ENCODE data around the gene TMEM123. TPM values are rescaled to one million over a fixed set of nuclear protein-coding genes. Genes with fewer than 3 reads are reported as not detected.

TMEM123 gene
- total and polyA plus RNA-seq, 2 of the 13 experiments (the other 11 are each of a cell fraction or from before 2014, with no cell fraction given) = 365 to 2,761 TPM

DNA sequence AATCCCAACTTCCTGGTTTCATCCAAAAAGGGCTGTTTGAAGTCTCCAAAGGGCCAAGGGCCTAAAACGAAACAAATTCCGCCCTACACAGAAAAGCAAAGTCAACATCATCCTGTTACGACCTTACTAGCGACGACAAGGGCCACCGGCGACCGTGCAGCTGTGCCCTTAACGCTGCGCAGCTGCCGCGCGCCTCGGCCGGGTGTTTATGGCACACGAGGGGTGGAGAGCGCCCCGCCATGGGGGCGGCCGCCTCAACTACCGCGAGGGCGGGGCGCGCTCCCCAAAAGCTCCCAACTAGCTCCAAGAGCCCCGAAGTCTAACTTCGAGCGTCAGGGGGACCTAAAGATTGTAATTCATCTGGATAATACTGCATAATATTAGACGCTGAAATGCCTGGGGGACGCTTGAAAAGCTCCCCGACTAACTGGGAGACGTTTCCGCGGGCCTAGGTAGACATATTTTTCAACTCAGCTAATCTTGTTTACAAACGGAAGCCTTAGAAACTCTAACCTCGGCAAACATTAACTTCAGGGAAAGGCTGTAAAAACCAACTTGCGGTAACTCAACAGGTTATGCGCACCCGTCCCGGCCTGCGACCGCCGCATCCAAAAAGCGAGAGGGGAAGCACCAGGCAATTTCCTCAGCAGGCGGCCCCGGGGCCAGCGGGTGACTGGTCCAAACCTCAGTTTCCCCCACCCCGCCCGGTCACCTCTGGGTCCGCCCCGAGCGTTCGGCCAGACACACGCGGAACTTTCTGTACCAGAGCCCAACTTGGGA lies 694 bp downstream of the TMEM123 start (continued):
- TF ChIP-seq ZSCAN25 (CRISPR knock-in tag; IDR thresholded peaks at IDR 0.05) (peak; percentile 14; the same call in 1 of the 2 replicates), SOX5 (CRISPR knock-in tag; IDR thresholded peaks at IDR 0.05; ENCODE audit: borderline replicate concordance) (peak; percentile 91; the same call in 1 of the 2 replicates), ZNF878 (CRISPR knock-in tag; IDR thresholded peaks at IDR 0.05) (peak; percentile 62; the same call in 1 of the 2 replicates), SUZ12 (IDR thresholded peaks at IDR 0.05; ENCODE audit: low read depth, low read length) (no peak), SETDB1 (CRISPR knock-in tag; IDR thresholded peaks at IDR 0.05; ENCODE audit: borderline replicate concordance) (no peak), ETV5 (CRISPR knock-in tag; IDR thresholded peaks at IDR 0.05; ENCODE audit: borderline replicate concordance) (peak; percentile 96), CREB1 (IDR thresholded peaks at IDR 0.05) (0 out of 2 replicates have a peak, but pooled peaks have one; percentile 29), CREB1 (CRISPR knock-in tag; IDR thresholded peaks at IDR 0.05) (no peak), FOXK2 (IDR thresholded peaks at IDR 0.05) (peak; percentile 75; the same call in 1 of the 2 replicates), FOXJ3 (CRISPR knock-in tag; IDR thresholded peaks at IDR 0.05; ENCODE audit: borderline replicate concordance) (peak; percentile 50; the same call in 1 of the 2 replicates), MAFK (conservative IDR thresholded peaks at IDR 0.05 in 1 of 2, IDR thresholded peaks at IDR 0.05 in 1 of 2; ENCODE audit: low read length in 2 of 2) (no peak), ZKSCAN5 (CRISPR knock-in tag; IDR thresholded peaks at IDR 0.05) (no peak), ZNF446 (CRISPR knock-in tag; IDR thresholded peaks at IDR 0.05) (no peak), POGZ (CRISPR knock-in tag; IDR thresholded peaks at IDR 0.05) (no peak; the same call in 1 of the 2 replicates), NCOA1 (CRISPR knock-in tag; IDR thresholded peaks at IDR 0.05) (no peak)
- TF ChIP-seq, protein P1, sequence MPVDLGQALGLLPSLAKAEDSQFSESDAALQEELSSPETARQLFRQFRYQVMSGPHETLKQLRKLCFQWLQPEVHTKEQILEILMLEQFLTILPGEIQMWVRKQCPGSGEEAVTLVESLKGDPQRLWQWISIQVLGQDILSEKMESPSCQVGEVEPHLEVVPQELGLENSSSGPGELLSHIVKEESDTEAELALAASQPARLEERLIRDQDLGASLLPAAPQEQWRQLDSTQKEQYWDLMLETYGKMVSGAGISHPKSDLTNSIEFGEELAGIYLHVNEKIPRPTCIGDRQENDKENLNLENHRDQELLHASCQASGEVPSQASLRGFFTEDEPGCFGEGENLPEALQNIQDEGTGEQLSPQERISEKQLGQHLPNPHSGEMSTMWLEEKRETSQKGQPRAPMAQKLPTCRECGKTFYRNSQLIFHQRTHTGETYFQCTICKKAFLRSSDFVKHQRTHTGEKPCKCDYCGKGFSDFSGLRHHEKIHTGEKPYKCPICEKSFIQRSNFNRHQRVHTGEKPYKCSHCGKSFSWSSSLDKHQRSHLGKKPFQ (CRISPR knock-in tag; IDR thresholded peaks at IDR 0.05; ENCODE audit: insufficient replicate concordance) = no peak
- TF ChIP-seq, protein P2, sequence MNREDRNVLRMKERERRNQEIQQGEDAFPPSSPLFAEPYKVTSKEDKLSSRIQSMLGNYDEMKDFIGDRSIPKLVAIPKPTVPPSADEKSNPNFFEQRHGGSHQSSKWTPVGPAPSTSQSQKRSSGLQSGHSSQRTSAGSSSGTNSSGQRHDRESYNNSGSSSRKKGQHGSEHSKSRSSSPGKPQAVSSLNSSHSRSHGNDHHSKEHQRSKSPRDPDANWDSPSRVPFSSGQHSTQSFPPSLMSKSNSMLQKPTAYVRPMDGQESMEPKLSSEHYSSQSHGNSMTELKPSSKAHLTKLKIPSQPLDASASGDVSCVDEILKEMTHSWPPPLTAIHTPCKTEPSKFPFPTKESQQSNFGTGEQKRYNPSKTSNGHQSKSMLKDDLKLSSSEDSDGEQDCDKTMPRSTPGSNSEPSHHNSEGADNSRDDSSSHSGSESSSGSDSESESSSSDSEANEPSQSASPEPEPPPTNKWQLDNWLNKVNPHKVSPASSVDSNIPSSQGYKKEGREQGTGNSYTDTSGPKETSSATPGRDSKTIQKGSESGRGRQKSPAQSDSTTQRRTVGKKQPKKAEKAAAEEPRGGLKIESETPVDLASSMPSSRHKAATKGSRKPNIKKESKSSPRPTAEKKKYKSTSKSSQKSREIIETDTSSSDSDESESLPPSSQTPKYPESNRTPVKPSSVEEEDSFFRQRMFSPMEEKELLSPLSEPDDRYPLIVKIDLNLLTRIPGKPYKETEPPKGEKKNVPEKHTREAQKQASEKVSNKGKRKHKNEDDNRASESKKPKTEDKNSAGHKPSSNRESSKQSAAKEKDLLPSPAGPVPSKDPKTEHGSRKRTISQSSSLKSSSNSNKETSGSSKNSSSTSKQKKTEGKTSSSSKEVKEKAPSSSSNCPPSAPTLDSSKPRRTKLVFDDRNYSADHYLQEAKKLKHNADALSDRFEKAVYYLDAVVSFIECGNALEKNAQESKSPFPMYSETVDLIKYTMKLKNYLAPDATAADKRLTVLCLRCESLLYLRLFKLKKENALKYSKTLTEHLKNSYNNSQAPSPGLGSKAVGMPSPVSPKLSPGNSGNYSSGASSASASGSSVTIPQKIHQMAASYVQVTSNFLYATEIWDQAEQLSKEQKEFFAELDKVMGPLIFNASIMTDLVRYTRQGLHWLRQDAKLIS (CRISPR knock-in tag; IDR thresholded peaks at IDR 0.05) = peak; percentile 46; the same call in 1 of the 2 replicates
- TF ChIP-seq, protein P3, sequence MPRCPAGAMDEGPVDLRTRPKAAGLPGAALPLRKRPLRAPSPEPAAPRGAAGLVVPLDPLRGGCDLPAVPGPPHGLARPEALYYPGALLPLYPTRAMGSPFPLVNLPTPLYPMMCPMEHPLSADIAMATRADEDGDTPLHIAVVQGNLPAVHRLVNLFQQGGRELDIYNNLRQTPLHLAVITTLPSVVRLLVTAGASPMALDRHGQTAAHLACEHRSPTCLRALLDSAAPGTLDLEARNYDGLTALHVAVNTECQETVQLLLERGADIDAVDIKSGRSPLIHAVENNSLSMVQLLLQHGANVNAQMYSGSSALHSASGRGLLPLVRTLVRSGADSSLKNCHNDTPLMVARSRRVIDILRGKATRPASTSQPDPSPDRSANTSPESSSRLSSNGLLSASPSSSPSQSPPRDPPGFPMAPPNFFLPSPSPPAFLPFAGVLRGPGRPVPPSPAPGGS (CRISPR knock-in tag; IDR thresholded peaks at IDR 0.05) = no peak
- TF ChIP-seq, protein P4, sequence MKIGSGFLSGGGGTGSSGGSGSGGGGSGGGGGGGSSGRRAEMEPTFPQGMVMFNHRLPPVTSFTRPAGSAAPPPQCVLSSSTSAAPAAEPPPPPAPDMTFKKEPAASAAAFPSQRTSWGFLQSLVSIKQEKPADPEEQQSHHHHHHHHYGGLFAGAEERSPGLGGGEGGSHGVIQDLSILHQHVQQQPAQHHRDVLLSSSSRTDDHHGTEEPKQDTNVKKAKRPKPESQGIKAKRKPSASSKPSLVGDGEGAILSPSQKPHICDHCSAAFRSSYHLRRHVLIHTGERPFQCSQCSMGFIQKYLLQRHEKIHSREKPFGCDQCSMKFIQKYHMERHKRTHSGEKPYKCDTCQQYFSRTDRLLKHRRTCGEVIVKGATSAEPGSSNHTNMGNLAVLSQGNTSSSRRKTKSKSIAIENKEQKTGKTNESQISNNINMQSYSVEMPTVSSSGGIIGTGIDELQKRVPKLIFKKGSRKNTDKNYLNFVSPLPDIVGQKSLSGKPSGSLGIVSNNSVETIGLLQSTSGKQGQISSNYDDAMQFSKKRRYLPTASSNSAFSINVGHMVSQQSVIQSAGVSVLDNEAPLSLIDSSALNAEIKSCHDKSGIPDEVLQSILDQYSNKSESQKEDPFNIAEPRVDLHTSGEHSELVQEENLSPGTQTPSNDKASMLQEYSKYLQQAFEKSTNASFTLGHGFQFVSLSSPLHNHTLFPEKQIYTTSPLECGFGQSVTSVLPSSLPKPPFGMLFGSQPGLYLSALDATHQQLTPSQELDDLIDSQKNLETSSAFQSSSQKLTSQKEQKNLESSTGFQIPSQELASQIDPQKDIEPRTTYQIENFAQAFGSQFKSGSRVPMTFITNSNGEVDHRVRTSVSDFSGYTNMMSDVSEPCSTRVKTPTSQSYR (CRISPR knock-in tag; IDR thresholded peaks at IDR 0.05; ENCODE audit: borderline replicate concordance) = peak; percentile 31; the same call in 1 of the 2 replicates

Measured in HepG2 (cell line).